ENCODE measurements around the gene IPO7. TPM values are rescaled to one million over a fixed set of nuclear protein-coding genes. Genes with fewer than 3 reads are reported as not detected.

Gene IPO7
- total RNA-seq, 1 experiment from 2014 or later = 226 TPM

GRCh38 chr11:9363954-9364912, 20.2 kb upstream of the IPO7 start (continued):
- TF ChIP-seq MLX (CRISPR knock-in tag; IDR thresholded peaks at IDR 0.05) (no peak), TEAD4 (CRISPR knock-in tag; IDR thresholded peaks at IDR 0.05) (0 out of 2 replicates have a peak, but pooled peaks have one; percentile 50), NFYB (CRISPR knock-in tag; conservative IDR thresholded peaks at IDR 0.05; ENCODE audit: low read depth) (no peak), NR1H2 (CRISPR knock-in tag; IDR thresholded peaks at IDR 0.05) (no peak), FOXJ3 (CRISPR knock-in tag; IDR thresholded peaks at IDR 0.05; ENCODE audit: borderline replicate concordance) (no peak), ZNF138 (CRISPR knock-in tag; conservative IDR thresholded peaks at IDR 0.05) (no peak), JAZF1 (CRISPR knock-in tag; IDR thresholded peaks at IDR 0.05) (no peak), AFF4 (CRISPR knock-in tag; IDR thresholded peaks at IDR 0.05; ENCODE audit: borderline replicate concordance) (no peak), ZNF219 (CRISPR knock-in tag; IDR thresholded peaks at IDR 0.05; ENCODE audit: borderline replicate concordance) (peak; percentile 51; the same call in 1 of the 2 replicates), ZNF512 (CRISPR knock-in tag; IDR thresholded peaks at IDR 0.05; ENCODE audit: borderline replicate concordance) (no peak), CREB1 (CRISPR knock-in tag; IDR thresholded peaks at IDR 0.05) (0 out of 2 replicates have a peak, but pooled peaks have one; percentile 46), NR2C2 (CRISPR knock-in tag; IDR thresholded peaks at IDR 0.05) (no peak), RELA (CRISPR knock-in tag; IDR thresholded peaks at IDR 0.05; ENCODE audit: borderline replicate concordance) (0 out of 2 replicates have a peak, but pooled peaks have one; percentile 59), ZNF532 (CRISPR knock-in tag; IDR thresholded peaks at IDR 0.05; ENCODE audit: borderline replicate concordance) (no peak), IRF2 (CRISPR knock-in tag; IDR thresholded peaks at IDR 0.05; ENCODE audit: borderline replicate concordance, low read depth) (no peak), IRF1 (CRISPR knock-in tag; IDR thresholded peaks at IDR 0.05) (no peak), ZSCAN18 (CRISPR knock-in tag; IDR thresholded peaks at IDR 0.05) (no peak), SMAD3 (CRISPR knock-in tag; IDR thresholded peaks at IDR 0.05; ENCODE audit: borderline replicate concordance) (0 out of 2 replicates have a peak, but pooled peaks have one; percentile 24), ARID4B (CRISPR knock-in tag; IDR thresholded peaks at IDR 0.05; ENCODE audit: borderline replicate concordance) (peak; percentile 85; the same call in 1 of the 2 replicates)
